Esophagus muscularis mucosa (tissue), 4 donors: ENCODE results near the gene NBL1. TPM values are rescaled to one million over a fixed set of nuclear protein-coding genes. Genes with fewer than 3 reads are reported as not detected.

ENCODE experiments used
- DNase-seq: peaks from one replicate; pipeline ENCODE4 v3.0.0-alpha.2; 2017; ENCODE audit errors: extremely low spot score
- H3K27ac ChIP-seq, 4 donors: fragments of 200-600 bp; sonication (generic); replicated peaks in 1 of 4; 1 replicate in 3 of 4; 2 replicates in 1 of 4; pipeline ENCODE4 v1.5.1; 2016 to 2019; ENCODE audit warnings: mild to moderate bottlenecking in 1 of 4
- H3K27me3 ChIP-seq, 4 donors: fragments of 200-600 bp; sonication (generic); one replicate each; pipeline versions ENCODE4 v1.5.1 to v1.6.0; 2016 to 2019
- H3K36me3 ChIP-seq, 4 donors: fragments of 200-600 bp; sonication (generic); one replicate each; pipeline ENCODE4 v1.5.1; 2016 to 2019
- H3K4me1 ChIP-seq, 4 donors: fragments of 200-600 bp; sonication (generic); one replicate each; pipeline ENCODE4 v1.5.1; 2016 to 2019
- H3K4me3 ChIP-seq, 4 donors: fragments of 200-600 bp; sonication (generic); 1 replicate in 2 of 4; 2 replicates in 2 of 4; pipeline ENCODE4 v1.5.1; 2016 to 2019; ENCODE audit warnings: mild to moderate bottlenecking in 4 of 4, moderate library complexity in 1 of 4
- H3K9me3 ChIP-seq, 4 donors: fragments of 200-600 bp; sonication (generic); 1 replicate in 3 of 4; 2 replicates in 1 of 4; pipeline ENCODE4 v1.5.1; 2016 to 2019
- EP300 ChIP-seq: sonication (generic); formaldehyde crosslinking; IDR thresholded peaks from one replicate; pipeline ENCODE4 v1.6.1; 2017; ENCODE audit warnings: antibody characterized with exemption
- POLR2A ChIP-seq: fragments of 450-650 bp; IDR thresholded peaks from one replicate; pipeline ENCODE4 v1.6.1; 2017; ENCODE audit warnings: antibody characterized with exemption, moderate library complexity, mild to moderate bottlenecking, low read depth
- POLR2AphosphoS5 ChIP-seq, 2 donors: sonication (generic); formaldehyde crosslinking; IDR thresholded peaks; one replicate each; pipeline ENCODE4 v1.6.1; 2017; ENCODE audit warnings: antibody characterized with exemption in 2 of 2
- WGBS: methylation state at CpG from one replicate; pipeline ENCODE4 v1.1.5; 2018; 5-methylcytosine and 5-hydroxymethylcytosine counted together
- intact Hi-C: fragments of 100-400 bp; cut with DNase I; formaldehyde crosslinking; loops from one replicate; pipeline ENCODE4 v1.15.1; 2023
- total RNA-seq, 4 donors: library from RNA; depleted of rRNA; stranded (reverse); fragments of >200 nt; gene quantifications; one replicate each; pipeline versions ENCODE4 v1.1.0 to v1.2.1, GENCODE V29; 2016
- TF ChIP-seq, protein P1 (sequence below), 3 experiments: fragments of 200-600 bp in 2 of 3; fragments of 450-650 bp in 1 of 3; sonication (generic) in 2 of 3; IDR thresholded peaks; one replicate each; pipeline ENCODE4 v1.5.1; 2017 to 2019; ENCODE audit warnings: antibody characterized with exemption in 3 of 3, mild to moderate bottlenecking in 2 of 3, moderate library complexity in 1 of 3

Gene NBL1
- total RNA-seq, 4 donors from 2014 or later = 194 to 469 (median 307) TPM

DNA sequence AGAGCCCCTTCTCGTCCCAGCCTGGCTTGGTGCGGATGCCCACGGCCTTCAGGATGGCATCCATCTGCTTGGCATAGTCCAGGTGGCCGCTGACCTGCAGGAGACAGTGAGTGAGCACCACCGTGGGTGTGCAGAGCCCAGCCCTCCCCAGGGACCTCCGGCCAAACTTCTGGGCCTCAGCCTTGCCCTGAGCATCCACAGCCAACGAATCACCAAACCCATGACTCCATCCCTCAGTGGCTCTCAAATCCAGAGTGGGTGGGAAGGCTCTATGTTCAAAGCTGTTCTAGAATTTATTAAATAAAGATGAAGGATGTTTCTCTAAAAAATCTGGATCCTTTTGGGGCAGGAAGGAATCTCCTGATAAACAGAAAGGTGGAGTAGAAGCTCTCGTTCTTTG, 39.2 kb downstream of the NBL1 start:
- intact Hi-C loops = no loop called here
- TF ChIP-seq EP300 (no peak), POLR2AphosphoS5 (IDR thresholded peaks at IDR 0.05) (no peak), POLR2A (no peak)
- TF ChIP-seq, protein P1, sequence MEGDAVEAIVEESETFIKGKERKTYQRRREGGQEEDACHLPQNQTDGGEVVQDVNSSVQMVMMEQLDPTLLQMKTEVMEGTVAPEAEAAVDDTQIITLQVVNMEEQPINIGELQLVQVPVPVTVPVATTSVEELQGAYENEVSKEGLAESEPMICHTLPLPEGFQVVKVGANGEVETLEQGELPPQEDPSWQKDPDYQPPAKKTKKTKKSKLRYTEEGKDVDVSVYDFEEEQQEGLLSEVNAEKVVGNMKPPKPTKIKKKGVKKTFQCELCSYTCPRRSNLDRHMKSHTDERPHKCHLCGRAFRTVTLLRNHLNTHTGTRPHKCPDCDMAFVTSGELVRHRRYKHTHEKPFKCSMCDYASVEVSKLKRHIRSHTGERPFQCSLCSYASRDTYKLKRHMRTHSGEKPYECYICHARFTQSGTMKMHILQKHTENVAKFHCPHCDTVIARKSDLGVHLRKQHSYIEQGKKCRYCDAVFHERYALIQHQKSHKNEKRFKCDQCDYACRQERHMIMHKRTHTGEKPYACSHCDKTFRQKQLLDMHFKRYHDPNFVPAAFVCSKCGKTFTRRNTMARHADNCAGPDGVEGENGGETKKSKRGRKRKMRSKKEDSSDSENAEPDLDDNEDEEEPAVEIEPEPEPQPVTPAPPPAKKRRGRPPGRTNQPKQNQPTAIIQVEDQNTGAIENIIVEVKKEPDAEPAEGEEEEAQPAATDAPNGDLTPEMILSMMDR (IDR thresholded peaks at IDR 0.05) = no peak
- Histone ChIP-seq H3K36me3 (peaks cover 15 to 58% (median 24%) of the 10 kb centered on the region in 4 donors), H3K4me1 (no peaks in the 10 kb centered on the region), H3K4me3 (no peak overlapping the region), H3K27me3 (no peaks in the 10 kb centered on the region), H3K27ac (no peak overlapping the region), H3K9me3 (no peaks in the 10 kb centered on the region)
- WGBS = 85% methylated on average over 8 of the region's 8 CpGs
- no peak for DNase-seq

DNA sequence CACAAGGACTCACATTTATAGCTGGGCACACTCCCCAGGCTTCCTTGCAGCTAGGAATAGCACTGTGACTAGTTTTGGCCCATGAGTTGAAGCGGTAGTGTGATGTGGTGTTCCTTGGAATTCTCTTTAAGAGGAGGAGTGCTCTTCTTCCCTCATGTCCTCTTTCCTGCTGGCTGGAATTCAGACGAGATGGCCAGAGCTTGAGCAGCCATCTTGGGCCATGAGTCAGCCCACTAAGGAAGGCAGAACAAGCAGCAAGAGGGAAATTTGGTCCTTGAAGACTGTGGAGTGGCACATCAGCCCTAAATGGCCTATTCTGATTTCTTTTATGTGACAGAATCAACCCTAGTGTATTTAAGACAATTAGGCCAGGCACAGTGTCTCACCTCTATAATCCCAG, 40.6 kb downstream of the NBL1 start:
- Histone ChIP-seq H3K4me1 (peaks cover 0 to 4% (median 0%) of the 10 kb centered on the region in 4 donors), H3K27me3 (no peaks in the 10 kb centered on the region), H3K9me3 (no peaks in the 10 kb centered on the region), H3K4me3 (no peak overlapping the region), H3K36me3 (peaks cover 15 to 71% (median 31%) of the 10 kb centered on the region in 4 donors), H3K27ac (no peak overlapping the region)
- no peak for DNase-seq
- intact Hi-C loops = no loop called here
- 91% methylated on average over 2 of the region's 2 CpGs for whole genome bisulfite sequencing
- TF ChIP-seq, protein P1 (IDR thresholded peaks at IDR 0.05) = no peak
- TF ChIP-seq POLR2A = no peak
- no peak for TF ChIP-seq POLR2AphosphoS5 (IDR thresholded peaks at IDR 0.05)
- no peak for TF ChIP-seq EP300

DNA sequence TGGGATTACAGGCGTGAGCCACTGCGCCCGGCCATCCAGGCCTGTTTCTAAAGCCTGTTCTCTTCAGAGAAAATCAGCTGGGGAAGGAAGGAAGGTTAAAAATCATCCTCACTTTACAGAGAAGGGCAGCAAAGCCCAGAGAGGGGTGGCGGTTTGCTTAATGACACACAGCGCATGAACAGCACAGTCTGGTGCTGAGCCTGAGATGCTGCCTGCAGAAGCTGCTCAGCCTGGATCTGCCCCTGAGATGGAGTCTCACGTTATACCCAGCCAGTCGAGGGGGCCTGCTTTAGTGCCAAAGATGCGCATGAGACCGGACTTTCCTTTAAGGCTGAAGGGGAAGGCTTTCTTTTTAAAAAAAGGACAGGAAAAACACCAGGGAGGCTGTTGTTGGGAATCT, 41.9 kb downstream of the NBL1 start:
- peaks cover 0 to 4% (median 0%) of the 10 kb centered on the region in 4 donors for H3K4me1 ChIP-seq
- TF ChIP-seq, protein P1 (IDR thresholded peaks at IDR 0.05) = no peak
- TF ChIP-seq POLR2A = no peak
- TF ChIP-seq EP300 = no peak
- TF ChIP-seq POLR2AphosphoS5 (IDR thresholded peaks at IDR 0.05) = no peak
- H3K9me3 ChIP-seq = no peaks in the 10 kb centered on the region
- no peak for DNase-seq
- peaks cover 15 to 85% (median 39%) of the 10 kb centered on the region in 4 donors for H3K36me3 ChIP-seq
- intact Hi-C loops = no loop called here
- H3K4me3 ChIP-seq = no peak overlapping the region
- WGBS = 83% methylated on average over 9 of the region's 9 CpGs
- H3K27ac ChIP-seq = no peak overlapping the region
- H3K27me3 ChIP-seq = no peaks in the 10 kb centered on the region

DNA sequence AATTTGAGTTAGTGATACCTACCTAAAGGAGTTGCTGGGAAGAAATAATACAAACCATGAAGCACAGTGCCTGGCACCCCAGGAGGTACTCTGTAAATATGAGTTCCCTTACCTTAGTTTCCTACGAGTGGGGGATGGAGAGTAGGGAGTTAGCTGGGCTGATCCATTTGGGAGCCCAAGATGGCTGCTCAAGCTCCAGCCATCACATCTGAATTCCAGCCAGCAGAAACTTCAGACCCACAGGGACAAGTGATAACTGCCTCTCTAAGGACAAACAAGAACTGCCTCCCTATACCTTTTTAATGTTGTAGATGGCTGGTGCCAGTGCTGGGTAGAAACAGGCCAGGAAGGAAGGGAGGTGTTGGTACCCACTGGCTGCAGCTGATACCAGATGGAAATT, 43.3 kb downstream of the NBL1 start:
- DNase-seq = no peak
- WGBS = 80% methylated on average over 1 of the region's 1 CpG
- no peaks in the 10 kb centered on the region for H3K27me3 ChIP-seq
- no peak overlapping the region for H3K27ac ChIP-seq
- intact Hi-C loops = no loop called here
- H3K9me3 ChIP-seq = no peaks in the 10 kb centered on the region
- peaks cover 0 to 4% (median 0%) of the 10 kb centered on the region in 4 donors for H3K4me1 ChIP-seq
- no peak overlapping the region for H3K4me3 ChIP-seq
- TF ChIP-seq POLR2AphosphoS5 (IDR thresholded peaks at IDR 0.05) (no peak), POLR2A (no peak), EP300 (no peak)
- TF ChIP-seq, protein P1 (IDR thresholded peaks at IDR 0.05) = no peak
- peaks cover 15 to 89% (median 47%) of the 10 kb centered on the region in 4 donors for H3K36me3 ChIP-seq
